ENCODE results near the gene IL21R. TPM values are rescaled to one million over a fixed set of nuclear protein-coding genes. Genes with fewer than 3 reads are reported as not detected.

IL21R gene
- total and polyA plus RNA-seq, 10 of the 15 experiments (the other 5 are each of a cell fraction or from before 2014, with no cell fraction given): 5.3 to 138 (median 82.5) TPM

DNA sequence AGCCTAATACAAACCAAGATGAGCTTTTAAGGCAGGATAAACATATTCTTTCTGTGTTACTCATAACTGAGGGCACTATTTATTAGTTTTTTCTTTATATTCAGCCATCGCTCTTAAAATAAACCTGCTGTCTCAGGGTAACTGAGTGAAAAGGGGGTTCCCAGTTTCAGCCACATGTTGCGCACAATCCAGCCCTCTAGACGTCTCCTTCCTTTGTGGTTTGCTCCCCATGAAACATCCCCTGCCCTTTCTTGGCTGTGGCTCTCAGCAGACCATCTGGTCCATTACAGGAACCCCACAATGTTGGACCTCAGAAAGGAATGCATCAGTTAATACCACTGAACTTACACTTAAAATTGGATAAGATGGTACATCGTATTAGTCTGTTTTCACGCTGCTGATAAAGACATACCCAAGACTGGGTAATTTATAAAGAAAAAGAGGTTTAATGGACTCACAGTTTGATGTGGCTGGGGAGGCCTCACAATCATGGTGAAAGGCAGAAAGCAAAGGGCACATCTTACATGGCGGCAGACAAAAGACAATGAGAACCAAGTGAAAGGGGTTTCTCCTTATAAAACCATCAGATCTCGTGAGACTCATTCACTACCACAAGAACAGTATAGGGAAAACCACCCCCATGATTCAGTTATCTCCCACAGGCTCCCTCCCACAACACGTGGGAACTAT, 12.6 kb upstream of the IL21R start (continued):
- TF ChIP-seq, protein P1, sequence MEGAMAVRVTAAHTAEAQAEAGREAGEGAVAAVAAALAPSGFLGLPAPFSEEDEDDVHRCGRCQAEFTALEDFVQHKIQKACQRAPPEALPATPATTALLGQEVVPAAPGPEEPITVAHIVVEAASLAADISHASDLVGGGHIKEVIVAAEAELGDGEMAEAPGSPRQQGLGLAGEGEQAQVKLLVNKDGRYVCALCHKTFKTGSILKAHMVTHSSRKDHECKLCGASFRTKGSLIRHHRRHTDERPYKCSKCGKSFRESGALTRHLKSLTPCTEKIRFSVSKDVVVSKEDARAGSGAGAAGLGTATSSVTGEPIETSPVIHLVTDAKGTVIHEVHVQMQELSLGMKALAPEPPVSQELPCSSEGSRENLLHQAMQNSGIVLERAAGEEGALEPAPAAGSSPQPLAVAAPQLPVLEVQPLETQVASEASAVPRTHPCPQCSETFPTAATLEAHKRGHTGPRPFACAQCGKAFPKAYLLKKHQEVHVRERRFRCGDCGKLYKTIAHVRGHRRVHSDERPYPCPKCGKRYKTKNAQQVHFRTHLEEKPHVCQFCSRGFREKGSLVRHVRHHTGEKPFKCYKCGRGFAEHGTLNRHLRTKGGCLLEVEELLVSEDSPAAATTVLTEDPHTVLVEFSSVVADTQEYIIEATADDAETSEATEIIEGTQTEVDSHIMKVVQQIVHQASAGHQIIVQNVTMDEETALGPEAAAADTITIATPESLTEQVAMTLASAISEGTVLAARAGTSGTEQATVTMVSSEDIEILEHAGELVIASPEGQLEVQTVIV (IDR thresholded peaks at IDR 0.05; ENCODE audit: borderline replicate concordance, partially characterized antibody): no peak
- TF ChIP-seq, protein P2, sequence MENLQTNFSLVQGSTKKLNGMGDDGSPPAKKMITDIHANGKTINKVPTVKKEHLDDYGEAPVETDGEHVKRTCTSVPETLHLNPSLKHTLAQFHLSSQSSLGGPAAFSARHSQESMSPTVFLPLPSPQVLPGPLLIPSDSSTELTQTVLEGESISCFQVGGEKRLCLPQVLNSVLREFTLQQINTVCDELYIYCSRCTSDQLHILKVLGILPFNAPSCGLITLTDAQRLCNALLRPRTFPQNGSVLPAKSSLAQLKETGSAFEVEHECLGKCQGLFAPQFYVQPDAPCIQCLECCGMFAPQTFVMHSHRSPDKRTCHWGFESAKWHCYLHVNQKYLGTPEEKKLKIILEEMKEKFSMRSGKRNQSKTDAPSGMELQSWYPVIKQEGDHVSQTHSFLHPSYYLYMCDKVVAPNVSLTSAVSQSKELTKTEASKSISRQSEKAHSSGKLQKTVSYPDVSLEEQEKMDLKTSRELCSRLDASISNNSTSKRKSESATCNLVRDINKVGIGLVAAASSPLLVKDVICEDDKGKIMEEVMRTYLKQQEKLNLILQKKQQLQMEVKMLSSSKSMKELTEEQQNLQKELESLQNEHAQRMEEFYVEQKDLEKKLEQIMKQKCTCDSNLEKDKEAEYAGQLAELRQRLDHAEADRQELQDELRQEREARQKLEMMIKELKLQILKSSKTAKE (IDR thresholded peaks at IDR 0.05; ENCODE audit: low read depth, poor library complexity, severe bottlenecking): peak; percentile 89
- TF ChIP-seq POLR2AphosphoS5 (IDR thresholded peaks at IDR 0.05; ENCODE audit: low read length) (no peak), GATAD2B (conservative IDR thresholded peaks at IDR 0.05; ENCODE audit: low read depth) (no peak), SMAD1 (IDR thresholded peaks at IDR 0.05; ENCODE audit: low read depth, partially characterized antibody) (no peak), NFYA (IDR thresholded peaks at IDR 0.05; ENCODE audit: borderline replicate concordance, low read depth, low read length) (no peak), POLR2A (IDR thresholded peaks at IDR 0.05; ENCODE audit: low read depth, low read length) (no peak), WRNIP1 (IDR thresholded peaks at IDR 0.05; ENCODE audit: borderline replicate concordance, low read depth, low read length) (no peak), TAF1 (IDR thresholded peaks at IDR 0.05; ENCODE audit: borderline replicate concordance, low read depth, low read length) (no peak), CBFB (IDR thresholded peaks at IDR 0.05; ENCODE audit: low read depth) (peak; percentile 95), LARP7 (IDR thresholded peaks at IDR 0.05) (no peak), BACH1 (IDR thresholded peaks at IDR 0.05; ENCODE audit: borderline replicate concordance) (no peak), MYC (IDR thresholded peaks at IDR 0.05; ENCODE audit: insufficient read depth, insufficient read length, insufficient replicate concordance, low read length, severe bottlenecking) (no peak), NFIC (IDR thresholded peaks at IDR 0.05; ENCODE audit: low read depth, low read length) (peak; percentile 95), SREBF1 (IDR thresholded peaks at IDR 0.05; ENCODE audit: low read length) (no peak), HDAC6 (IDR thresholded peaks at IDR 0.05; ENCODE audit: unreplicated experiment) (no peak), KLF5 (IDR thresholded peaks at IDR 0.05; ENCODE audit: partially characterized antibody) (peak; percentile 82)
- TF ChIP-seq, protein P3, sequence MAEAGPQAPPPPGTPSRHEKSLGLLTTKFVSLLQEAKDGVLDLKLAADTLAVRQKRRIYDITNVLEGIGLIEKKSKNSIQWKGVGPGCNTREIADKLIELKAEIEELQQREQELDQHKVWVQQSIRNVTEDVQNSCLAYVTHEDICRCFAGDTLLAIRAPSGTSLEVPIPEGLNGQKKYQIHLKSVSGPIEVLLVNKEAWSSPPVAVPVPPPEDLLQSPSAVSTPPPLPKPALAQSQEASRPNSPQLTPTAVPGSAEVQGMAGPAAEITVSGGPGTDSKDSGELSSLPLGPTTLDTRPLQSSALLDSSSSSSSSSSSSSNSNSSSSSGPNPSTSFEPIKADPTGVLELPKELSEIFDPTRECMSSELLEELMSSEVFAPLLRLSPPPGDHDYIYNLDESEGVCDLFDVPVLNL (IDR thresholded peaks at IDR 0.05; ENCODE audit: low read depth, low read length): no peak
- TF ChIP-seq, protein P4, sequence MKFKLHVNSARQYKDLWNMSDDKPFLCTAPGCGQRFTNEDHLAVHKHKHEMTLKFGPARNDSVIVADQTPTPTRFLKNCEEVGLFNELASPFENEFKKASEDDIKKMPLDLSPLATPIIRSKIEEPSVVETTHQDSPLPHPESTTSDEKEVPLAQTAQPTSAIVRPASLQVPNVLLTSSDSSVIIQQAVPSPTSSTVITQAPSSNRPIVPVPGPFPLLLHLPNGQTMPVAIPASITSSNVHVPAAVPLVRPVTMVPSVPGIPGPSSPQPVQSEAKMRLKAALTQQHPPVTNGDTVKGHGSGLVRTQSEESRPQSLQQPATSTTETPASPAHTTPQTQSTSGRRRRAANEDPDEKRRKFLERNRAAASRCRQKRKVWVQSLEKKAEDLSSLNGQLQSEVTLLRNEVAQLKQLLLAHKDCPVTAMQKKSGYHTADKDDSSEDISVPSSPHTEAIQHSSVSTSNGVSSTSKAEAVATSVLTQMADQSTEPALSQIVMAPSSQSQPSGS (IDR thresholded peaks at IDR 0.05; ENCODE audit: low read length): peak; percentile 76
- TF ChIP-seq, protein P5, sequence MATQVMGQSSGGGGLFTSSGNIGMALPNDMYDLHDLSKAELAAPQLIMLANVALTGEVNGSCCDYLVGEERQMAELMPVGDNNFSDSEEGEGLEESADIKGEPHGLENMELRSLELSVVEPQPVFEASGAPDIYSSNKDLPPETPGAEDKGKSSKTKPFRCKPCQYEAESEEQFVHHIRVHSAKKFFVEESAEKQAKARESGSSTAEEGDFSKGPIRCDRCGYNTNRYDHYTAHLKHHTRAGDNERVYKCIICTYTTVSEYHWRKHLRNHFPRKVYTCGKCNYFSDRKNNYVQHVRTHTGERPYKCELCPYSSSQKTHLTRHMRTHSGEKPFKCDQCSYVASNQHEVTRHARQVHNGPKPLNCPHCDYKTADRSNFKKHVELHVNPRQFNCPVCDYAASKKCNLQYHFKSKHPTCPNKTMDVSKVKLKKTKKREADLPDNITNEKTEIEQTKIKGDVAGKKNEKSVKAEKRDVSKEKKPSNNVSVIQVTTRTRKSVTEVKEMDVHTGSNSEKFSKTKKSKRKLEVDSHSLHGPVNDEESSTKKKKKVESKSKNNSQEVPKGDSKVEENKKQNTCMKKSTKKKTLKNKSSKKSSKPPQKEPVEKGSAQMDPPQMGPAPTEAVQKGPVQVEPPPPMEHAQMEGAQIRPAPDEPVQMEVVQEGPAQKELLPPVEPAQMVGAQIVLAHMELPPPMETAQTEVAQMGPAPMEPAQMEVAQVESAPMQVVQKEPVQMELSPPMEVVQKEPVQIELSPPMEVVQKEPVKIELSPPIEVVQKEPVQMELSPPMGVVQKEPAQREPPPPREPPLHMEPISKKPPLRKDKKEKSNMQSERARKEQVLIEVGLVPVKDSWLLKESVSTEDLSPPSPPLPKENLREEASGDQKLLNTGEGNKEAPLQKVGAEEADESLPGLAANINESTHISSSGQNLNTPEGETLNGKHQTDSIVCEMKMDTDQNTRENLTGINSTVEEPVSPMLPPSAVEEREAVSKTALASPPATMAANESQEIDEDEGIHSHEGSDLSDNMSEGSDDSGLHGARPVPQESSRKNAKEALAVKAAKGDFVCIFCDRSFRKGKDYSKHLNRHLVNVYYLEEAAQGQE (IDR thresholded peaks at IDR 0.05; ENCODE audit: low read depth, low read length): no peak
